ENCODE measurements around the gene BAMBI. TPM values are rescaled to one million over a fixed set of nuclear protein-coding genes. Genes with fewer than 3 reads are reported as not detected.

BAMBI gene
- polyA plus RNA-seq (2013, experiment 1 of 2) = 19.1 TPM
- 20.6 TPM for polyA plus RNA-seq (2013, experiment 2 of 2)

GRCh38 chr10:28676968-28677887 lies at the start of gene BAMBI:
BAMBI (plus strand) TSS chr10:28677521; CDS start chr10:28677898, 377 bp downstream.
- peaks cover 32% of the 10 kb centered on the region for H3K4me1 ChIP-seq (ENCODE audit: insufficient read depth, low read length)
- peak within 1 kb of the TSS; percentile 88 for H3K4me3 ChIP-seq (ENCODE audit: low read length)
- peaks cover 11% of the 10 kb centered on the region for H3K36me3 ChIP-seq (ENCODE audit: insufficient read depth, low read length)
- no peaks in the 10 kb centered on the region for H3K9me3 ChIP-seq (ENCODE audit: insufficient read depth, low read depth, low read length)
- H3K27ac ChIP-seq (ENCODE audit: low read depth, low read length) = peak within 1 kb of the TSS; percentile 84; the same call in 1 of the 2 replicates
- H3K27me3 ChIP-seq (ENCODE audit: insufficient read depth, low read length) = peaks cover 49% of the 10 kb centered on the region; the same call in 1 of the 2 replicates
- H3K9ac ChIP-seq (ENCODE audit: low read depth, low read length) = peak within 1 kb of the TSS; percentile 87
- WGBS = under 1% methylated on average over 120 of the region's 120 CpGs

- H3K27me3 ChIP-seq (ENCODE audit: insufficient read depth, low read length) = no peaks in the 10 kb centered on the region
- H3K4me1 ChIP-seq (ENCODE audit: insufficient read depth, low read length) = no peaks in the 10 kb centered on the region; the same call in 1 of the 2 replicates
- no peaks in the 10 kb centered on the region for H3K9me3 ChIP-seq (ENCODE audit: insufficient read depth, low read depth, low read length)
- no peak overlapping the region for H3K9ac ChIP-seq (ENCODE audit: low read depth, low read length)
- no peak overlapping the region for H3K27ac ChIP-seq (ENCODE audit: low read depth, low read length)
- H3K36me3 ChIP-seq (ENCODE audit: insufficient read depth, low read length) = no peaks in the 10 kb centered on the region
- WGBS = 38% methylated on average over 14 of the region's 15 CpGs
- H3K4me3 ChIP-seq (ENCODE audit: low read length) = no peak overlapping the region
Measured at GRCh38 chr10:28628184-28628893, 49.0 kb upstream of the BAMBI start.

GRCh38 chr10:28631896-28632583 lies 45.3 kb upstream of the BAMBI start:
- H3K4me1 ChIP-seq (ENCODE audit: insufficient read depth, low read length) = no peaks in the 10 kb centered on the region; the same call in 1 of the 2 replicates
- H3K36me3 ChIP-seq (ENCODE audit: insufficient read depth, low read length) = no peaks in the 10 kb centered on the region
- no peak overlapping the region for H3K9ac ChIP-seq (ENCODE audit: low read depth, low read length)
- no peaks in the 10 kb centered on the region for H3K9me3 ChIP-seq (ENCODE audit: insufficient read depth, low read depth, low read length)
- H3K4me3 ChIP-seq (ENCODE audit: low read length) = no peak overlapping the region
- 91% methylated on average over 5 of the region's 5 CpGs for WGBS
- H3K27me3 ChIP-seq (ENCODE audit: insufficient read depth, low read length) = no peaks in the 10 kb centered on the region
- H3K27ac ChIP-seq (ENCODE audit: low read depth, low read length) = no peak overlapping the region

GRCh38 chr10:28632584-28632945 lies 44.8 kb upstream of the BAMBI start:
- 92% methylated on average over 1 of the region's 1 CpG for WGBS
- Histone ChIP-seq H3K36me3 (ENCODE audit: insufficient read depth, low read length) (no peaks in the 10 kb centered on the region), H3K4me1 (ENCODE audit: insufficient read depth, low read length) (no peaks in the 10 kb centered on the region; the same call in 1 of the 2 replicates), H3K27ac (ENCODE audit: low read depth, low read length) (no peak overlapping the region), H3K27me3 (ENCODE audit: insufficient read depth, low read length) (no peaks in the 10 kb centered on the region), H3K9me3 (ENCODE audit: insufficient read depth, low read depth, low read length) (no peaks in the 10 kb centered on the region), H3K9ac (ENCODE audit: low read depth, low read length) (no peak overlapping the region), H3K4me3 (ENCODE audit: low read length) (no peak overlapping the region)

- no peaks in the 10 kb centered on the region for H3K36me3 ChIP-seq (ENCODE audit: insufficient read depth, low read length)
- no peak overlapping the region for H3K27ac ChIP-seq (ENCODE audit: low read depth, low read length)
- H3K9ac ChIP-seq (ENCODE audit: low read depth, low read length) = no peak overlapping the region
- no peaks in the 10 kb centered on the region for H3K9me3 ChIP-seq (ENCODE audit: insufficient read depth, low read depth, low read length)
- H3K27me3 ChIP-seq (ENCODE audit: insufficient read depth, low read length) = no peaks in the 10 kb centered on the region
- no peaks in the 10 kb centered on the region for H3K4me1 ChIP-seq (ENCODE audit: insufficient read depth, low read length)
- H3K4me3 ChIP-seq (ENCODE audit: low read length) = no peak overlapping the region
- 93% methylated on average over 6 of the region's 6 CpGs for WGBS
Measured at GRCh38 chr10:28633750-28634149, 43.6 kb upstream of the BAMBI start.

- Histone ChIP-seq H3K27ac (ENCODE audit: low read depth, low read length) (no peak overlapping the region), H3K9me3 (ENCODE audit: insufficient read depth, low read depth, low read length) (no peaks in the 10 kb centered on the region), H3K4me3 (ENCODE audit: low read length) (no peak overlapping the region), H3K36me3 (ENCODE audit: insufficient read depth, low read length) (no peaks in the 10 kb centered on the region), H3K27me3 (ENCODE audit: insufficient read depth, low read length) (no peaks in the 10 kb centered on the region), H3K9ac (ENCODE audit: low read depth, low read length) (no peak overlapping the region), H3K4me1 (ENCODE audit: insufficient read depth, low read length) (no peaks in the 10 kb centered on the region)
- WGBS = 94% methylated on average over 5 of the region's 5 CpGs
Measured at GRCh38 chr10:28637346-28637745, 40.0 kb upstream of the BAMBI start.

- Histone ChIP-seq H3K9me3 (ENCODE audit: insufficient read depth, low read depth, low read length) (no peaks in the 10 kb centered on the region), H3K4me3 (ENCODE audit: low read length) (no peak overlapping the region), H3K9ac (ENCODE audit: low read depth, low read length) (no peak overlapping the region), H3K4me1 (ENCODE audit: insufficient read depth, low read length) (no peaks in the 10 kb centered on the region), H3K36me3 (ENCODE audit: insufficient read depth, low read length) (no peaks in the 10 kb centered on the region), H3K27ac (ENCODE audit: low read depth, low read length) (no peak overlapping the region), H3K27me3 (ENCODE audit: insufficient read depth, low read length) (no peaks in the 10 kb centered on the region)
Measured at GRCh38 chr10:28638392-28638791, 38.9 kb upstream of the BAMBI start.

- Histone ChIP-seq H3K4me1 (ENCODE audit: insufficient read depth, low read length) (no peaks in the 10 kb centered on the region), H3K9me3 (ENCODE audit: insufficient read depth, low read depth, low read length) (no peaks in the 10 kb centered on the region), H3K4me3 (ENCODE audit: low read length) (no peak overlapping the region), H3K27ac (ENCODE audit: low read depth, low read length) (no peak overlapping the region), H3K9ac (ENCODE audit: low read depth, low read length) (no peak overlapping the region), H3K36me3 (ENCODE audit: insufficient read depth, low read length) (no peaks in the 10 kb centered on the region), H3K27me3 (ENCODE audit: insufficient read depth, low read length) (no peaks in the 10 kb centered on the region)
- WGBS = 86% methylated on average over 2 of the region's 2 CpGs
Measured at GRCh38 chr10:28640551-28640950, 36.8 kb upstream of the BAMBI start.

GRCh38 chr10:28644647-28645046 lies 32.7 kb upstream of the BAMBI start:
- Histone ChIP-seq H3K9ac (ENCODE audit: low read depth, low read length) (no peak overlapping the region), H3K9me3 (ENCODE audit: insufficient read depth, low read depth, low read length) (peaks cover 4% of the 10 kb centered on the region; the same call in 1 of the 2 replicates), H3K36me3 (ENCODE audit: insufficient read depth, low read length) (no peaks in the 10 kb centered on the region), H3K27me3 (ENCODE audit: insufficient read depth, low read length) (no peaks in the 10 kb centered on the region), H3K27ac (ENCODE audit: low read depth, low read length) (no peak overlapping the region), H3K4me1 (ENCODE audit: insufficient read depth, low read length) (no peaks in the 10 kb centered on the region), H3K4me3 (ENCODE audit: low read length) (no peak overlapping the region)
- 77% methylated on average over 5 of the region's 5 CpGs for WGBS

GRCh38 chr10:28652106-28652505 lies 25.2 kb upstream of the BAMBI start:
- WGBS = 100% methylated on average over 2 of the region's 2 CpGs
- no peak overlapping the region for H3K27ac ChIP-seq (ENCODE audit: low read depth, low read length)
- H3K27me3 ChIP-seq (ENCODE audit: insufficient read depth, low read length) = no peaks in the 10 kb centered on the region
- peaks cover 4% of the 10 kb centered on the region; the same call in 1 of the 2 replicates for H3K9me3 ChIP-seq (ENCODE audit: insufficient read depth, low read depth, low read length)
- no peaks in the 10 kb centered on the region for H3K36me3 ChIP-seq (ENCODE audit: insufficient read depth, low read length)
- no peaks in the 10 kb centered on the region for H3K4me1 ChIP-seq (ENCODE audit: insufficient read depth, low read length)
- no peak overlapping the region for H3K9ac ChIP-seq (ENCODE audit: low read depth, low read length)
- no peak overlapping the region for H3K4me3 ChIP-seq (ENCODE audit: low read length)

- H3K4me3 ChIP-seq (ENCODE audit: low read length) = no peak overlapping the region
- 98% methylated on average over 5 of the region's 5 CpGs for WGBS
- H3K9ac ChIP-seq (ENCODE audit: low read depth, low read length) = no peak overlapping the region
- no peaks in the 10 kb centered on the region for H3K27me3 ChIP-seq (ENCODE audit: insufficient read depth, low read length)
- no peaks in the 10 kb centered on the region for H3K4me1 ChIP-seq (ENCODE audit: insufficient read depth, low read length)
- peaks cover 4% of the 10 kb centered on the region; the same call in 1 of the 2 replicates for H3K9me3 ChIP-seq (ENCODE audit: insufficient read depth, low read depth, low read length)
- no peaks in the 10 kb centered on the region for H3K36me3 ChIP-seq (ENCODE audit: insufficient read depth, low read length)
- H3K27ac ChIP-seq (ENCODE audit: low read depth, low read length) = no peak overlapping the region
Measured at GRCh38 chr10:28652703-28653102, 24.6 kb upstream of the BAMBI start.

Measured in HUES64 (cell line).